ENCODE data around the gene IKBKE.

IKBKE gene

GRCh38 chr1:206463137-206463536 is 7.1 kb upstream of the IKBKE start:
- no peak for DNase-seq (ENCODE audit: extremely low spot score)
- TF ChIP-seq CTCF (IDR thresholded peaks at IDR 0.05; ENCODE audit: control extremely low read depth, extremely low read depth, low read depth, missing control alignments): no peak
- POLR2A ChIA-PET: no interaction called here
- CTCF ChIA-PET: interaction anchor here (1.2 to 7.8 kb wide), 11 partner anchors 8 to 516 kb away, joined by 3 to 70 read pairs (median 18); partner anchors contain the start of gene IKBKE

GRCh38 chr1:206463911-206464310 is 6.4 kb upstream of the IKBKE start:
- TF ChIP-seq CTCF (IDR thresholded peaks at IDR 0.05; ENCODE audit: control extremely low read depth, extremely low read depth, low read depth, missing control alignments): no peak
- CTCF ChIA-PET: interaction anchor here (1.1 to 7.8 kb wide), 6 partner anchors 15 to 518 kb away, joined by 3 to 70 read pairs (median 22); no protein-coding TSS in a partner anchor
- POLR2A ChIA-PET: no interaction called here

DNA sequence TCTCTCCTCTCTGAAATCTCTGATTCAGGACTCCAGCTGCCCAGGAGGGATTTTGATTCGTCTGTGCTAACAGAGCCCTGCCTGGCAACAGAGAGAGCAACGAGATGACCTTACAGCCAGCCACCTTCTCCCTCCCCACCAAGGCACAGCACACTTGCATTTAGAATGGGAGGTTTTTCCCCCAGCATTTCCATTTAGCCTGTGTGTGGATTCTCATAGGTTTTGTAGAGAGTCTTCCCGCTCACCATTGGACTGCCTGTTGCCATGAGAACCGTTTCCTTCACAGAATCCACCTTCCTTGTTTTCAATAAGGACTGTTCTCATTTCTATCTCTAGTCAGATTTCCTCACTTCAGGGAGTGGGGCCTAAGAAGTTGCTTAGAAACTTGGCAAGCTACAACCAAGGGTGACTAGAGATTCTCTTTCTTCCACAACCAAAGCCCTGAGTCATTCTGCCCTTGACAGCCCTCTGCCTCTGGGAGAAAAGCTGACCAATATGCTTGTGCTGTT is 5.8 kb upstream of the IKBKE start:
- CTCF ChIA-PET: interaction anchor here (0.8 to 7.8 kb wide), 8 partner anchors 14 to 518 kb away, joined by 3 to 70 read pairs (median 4); no protein-coding TSS in a partner anchor

More at GRCh38 chr1:206463911-206464310, 6.4 kb upstream of the IKBKE start:
- no peak for DNase-seq (ENCODE audit: extremely low spot score)

DNA sequence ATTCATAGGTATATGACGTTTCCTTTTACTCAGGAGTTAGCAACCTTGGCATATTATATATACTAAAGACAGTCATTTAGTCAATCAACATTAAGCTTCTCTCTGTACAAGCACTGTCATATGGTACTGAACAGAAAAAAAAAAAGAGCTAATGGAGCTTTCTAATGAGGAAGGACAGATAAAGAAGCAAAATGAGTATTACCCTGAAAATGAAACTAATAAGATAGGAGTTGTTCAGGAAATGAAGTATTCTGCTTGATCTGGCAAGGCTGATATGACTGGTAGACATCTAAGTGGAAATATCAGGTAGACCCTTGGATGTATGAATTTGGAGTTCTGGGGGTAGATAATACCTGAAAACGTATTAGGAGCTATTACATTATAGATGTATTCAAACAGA is 4.3 kb upstream of the IKBKE start:
- ChIA-PET CTCF (interaction anchor here (0.7 to 7.8 kb wide), 6 partner anchors 11 to 144 kb away, joined by 3 to 70 read pairs (median 6); no protein-coding TSS in a partner anchor), POLR2A (no interaction called here)
- TF ChIP-seq CTCF (IDR thresholded peaks at IDR 0.05; ENCODE audit: control extremely low read depth, extremely low read depth, low read depth, missing control alignments): no peak
- peak; percentile 58 for DNase-seq (ENCODE audit: extremely low spot score)

More for the DNA sequence above, 5.8 kb upstream of the IKBKE start:
- POLR2A ChIA-PET: interaction anchor here (0.6 kb wide), 2 partner anchors 9 to 33 kb away, joined by 3 read pairs; no protein-coding TSS in a partner anchor
- TF ChIP-seq CTCF (IDR thresholded peaks at IDR 0.05; ENCODE audit: control extremely low read depth, extremely low read depth, low read depth, missing control alignments): no peak
- DNase-seq (ENCODE audit: extremely low spot score): no peak

DNA sequence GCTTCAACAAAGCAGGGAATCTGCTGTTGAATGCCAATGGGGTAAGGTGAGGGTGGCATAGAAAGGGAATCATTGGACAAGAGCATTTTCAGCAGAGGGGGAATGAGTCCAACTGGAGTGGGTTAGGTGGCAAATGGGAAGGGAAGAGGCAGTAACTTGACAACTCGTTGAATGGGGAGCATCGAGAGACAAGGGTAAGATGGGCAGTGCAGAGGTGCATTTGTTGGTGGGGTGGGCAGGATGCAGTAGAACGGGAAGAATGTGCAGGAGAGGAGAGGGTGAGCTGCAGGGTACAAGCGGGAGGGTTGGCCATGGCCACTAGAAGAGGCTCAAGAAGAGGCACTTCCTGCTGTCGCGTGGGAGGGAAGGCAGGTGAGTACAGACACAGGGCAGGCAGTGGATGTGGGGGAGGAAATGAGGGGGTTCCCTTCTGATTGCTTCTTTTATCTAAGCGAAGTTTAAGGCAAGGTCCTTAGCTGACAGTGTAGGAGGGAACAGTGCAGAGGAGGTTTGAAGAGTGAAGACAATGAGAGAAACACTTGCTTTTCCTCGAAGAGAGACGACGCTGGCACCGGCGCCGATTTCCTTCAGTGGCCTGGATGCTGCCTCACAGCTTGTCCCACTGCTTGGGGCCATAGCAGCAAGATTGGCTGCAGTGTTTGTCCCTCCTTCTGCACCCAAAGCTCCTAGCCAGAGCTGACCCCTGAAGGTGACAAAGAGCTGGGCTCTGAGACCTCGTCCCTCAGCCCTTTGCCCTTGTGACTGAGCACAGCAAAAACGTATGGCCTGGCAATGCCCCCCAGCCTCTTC is 3.2 kb upstream of the IKBKE start:
- ChIA-PET POLR2A (no interaction called here), CTCF (interaction anchor here (0.8 to 7.8 kb wide), 6 partner anchors 11 to 197 kb away, joined by 3 to 70 read pairs (median 4); no protein-coding TSS in a partner anchor)
- no peak for DNase-seq (ENCODE audit: extremely low spot score)
- TF ChIP-seq CTCF (IDR thresholded peaks at IDR 0.05; ENCODE audit: control extremely low read depth, extremely low read depth, low read depth, missing control alignments): no peak

DNA sequence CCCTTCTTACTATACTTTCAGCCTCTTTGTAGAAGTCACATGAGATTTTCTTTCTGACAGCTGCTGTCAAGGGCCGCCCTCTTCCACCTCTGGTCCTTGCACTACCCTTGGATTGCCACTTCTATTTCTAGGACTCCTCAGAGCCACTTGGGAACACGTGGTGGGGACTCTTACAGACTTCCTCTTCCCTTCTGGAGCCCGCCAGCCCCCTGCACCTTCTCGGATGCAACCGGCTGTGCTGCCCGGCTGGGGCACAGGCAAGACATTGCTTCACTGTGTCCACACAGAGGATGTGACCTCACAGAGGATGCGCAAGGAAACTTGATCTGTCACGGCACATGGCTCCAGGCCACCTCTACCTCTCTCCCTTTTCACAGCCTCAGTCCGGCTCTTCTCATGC is 2.4 kb upstream of the IKBKE start:
- ChIA-PET POLR2A (no interaction called here), CTCF (interaction anchor here (0.9 to 7.8 kb wide), 4 partner anchors 11 to 125 kb away, joined by 3 to 70 read pairs (median 6); no protein-coding TSS in a partner anchor)
- DNase-seq (ENCODE audit: extremely low spot score): peak; percentile 53
- TF ChIP-seq CTCF (IDR thresholded peaks at IDR 0.05; ENCODE audit: control extremely low read depth, extremely low read depth, low read depth, missing control alignments): no peak
